ENCODE measurements around the gene FGD4. TPM values are rescaled to one million over a fixed set of nuclear protein-coding genes. Genes with fewer than 3 reads are reported as not detected.

FGD4 gene
- total RNA-seq, 1 donor from 2014 or later, result 55.6 TPM

DNA sequence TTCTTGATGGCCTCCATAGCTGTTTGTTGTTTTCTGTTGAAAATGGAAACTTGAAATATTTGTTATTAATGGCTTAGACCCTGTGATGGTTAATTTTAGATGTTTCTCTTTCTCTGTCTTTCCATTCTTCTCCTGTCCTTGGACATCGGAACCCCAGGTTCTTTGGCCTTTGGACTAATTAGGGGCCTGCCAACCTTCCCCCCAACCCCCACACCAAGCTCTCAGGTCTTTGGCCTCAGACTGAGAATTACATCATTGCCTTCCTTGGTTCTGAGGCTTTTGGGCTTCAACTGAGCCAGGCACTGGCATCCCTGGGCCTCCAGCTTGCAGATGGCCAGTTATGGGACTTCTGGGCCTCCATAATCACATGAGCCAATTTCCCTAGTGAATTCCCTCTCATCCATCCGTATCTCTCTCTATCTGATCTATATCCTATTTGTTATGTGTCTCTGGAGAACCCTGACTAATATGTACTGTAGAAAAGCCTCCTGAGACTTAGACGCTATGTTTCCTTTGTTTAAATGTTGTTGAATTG, 71.6 kb downstream of the FGD4 start:
- no peak overlapping the region for H3K4me3 ChIP-seq
- no peaks in the 10 kb centered on the region for H3K27me3 ChIP-seq (ENCODE audit: low read depth)
- no peaks in the 10 kb centered on the region for H3K9me3 ChIP-seq
- H3K27ac ChIP-seq, result no peak overlapping the region
- ATAC-seq (no peak), DNase-seq (no peak)
- H3K4me1 ChIP-seq, result peaks cover 2% of the 10 kb centered on the region
- H3K36me3 ChIP-seq, result no peaks in the 10 kb centered on the region
- intact Hi-C loops (cut with DNase I), result no loop called here
- TF ChIP-seq, protein P1, sequence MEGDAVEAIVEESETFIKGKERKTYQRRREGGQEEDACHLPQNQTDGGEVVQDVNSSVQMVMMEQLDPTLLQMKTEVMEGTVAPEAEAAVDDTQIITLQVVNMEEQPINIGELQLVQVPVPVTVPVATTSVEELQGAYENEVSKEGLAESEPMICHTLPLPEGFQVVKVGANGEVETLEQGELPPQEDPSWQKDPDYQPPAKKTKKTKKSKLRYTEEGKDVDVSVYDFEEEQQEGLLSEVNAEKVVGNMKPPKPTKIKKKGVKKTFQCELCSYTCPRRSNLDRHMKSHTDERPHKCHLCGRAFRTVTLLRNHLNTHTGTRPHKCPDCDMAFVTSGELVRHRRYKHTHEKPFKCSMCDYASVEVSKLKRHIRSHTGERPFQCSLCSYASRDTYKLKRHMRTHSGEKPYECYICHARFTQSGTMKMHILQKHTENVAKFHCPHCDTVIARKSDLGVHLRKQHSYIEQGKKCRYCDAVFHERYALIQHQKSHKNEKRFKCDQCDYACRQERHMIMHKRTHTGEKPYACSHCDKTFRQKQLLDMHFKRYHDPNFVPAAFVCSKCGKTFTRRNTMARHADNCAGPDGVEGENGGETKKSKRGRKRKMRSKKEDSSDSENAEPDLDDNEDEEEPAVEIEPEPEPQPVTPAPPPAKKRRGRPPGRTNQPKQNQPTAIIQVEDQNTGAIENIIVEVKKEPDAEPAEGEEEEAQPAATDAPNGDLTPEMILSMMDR (IDR thresholded peaks at IDR 0.05), result no peak

DNA sequence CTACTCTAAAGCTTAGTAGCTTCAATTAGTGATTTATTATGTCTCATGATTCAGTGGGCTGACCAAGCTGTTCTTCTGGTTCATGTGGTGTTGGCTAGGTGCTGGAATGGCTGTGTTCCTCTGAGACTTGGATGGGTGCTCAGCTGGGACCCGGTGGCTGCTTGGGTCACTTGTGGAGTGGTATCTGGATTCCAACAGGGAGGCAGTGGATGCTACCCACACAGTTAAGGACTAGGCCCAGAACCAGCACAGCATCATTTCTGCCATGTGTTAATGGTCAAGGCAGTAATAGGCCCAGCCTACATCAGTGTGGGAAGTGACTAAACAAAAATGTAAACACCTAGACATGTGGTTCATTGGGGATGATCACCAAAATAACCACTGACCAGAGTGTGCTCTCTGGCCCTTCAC, 72.2 kb downstream of the FGD4 start:
- TF ChIP-seq, protein P1 (IDR thresholded peaks at IDR 0.05), result no peak
- intact Hi-C loops (cut with DNase I), result no loop called here
- H3K4me3 ChIP-seq, result no peak overlapping the region
- peaks cover 8% of the 10 kb centered on the region for H3K4me1 ChIP-seq
- no peaks in the 10 kb centered on the region for H3K9me3 ChIP-seq
- H3K27me3 ChIP-seq (ENCODE audit: low read depth), result no peaks in the 10 kb centered on the region
- H3K36me3 ChIP-seq, result no peaks in the 10 kb centered on the region
- no peak overlapping the region for H3K27ac ChIP-seq
- DNase-seq, result no peak
- ATAC-seq, result peak in 1 of 2 donors; percentile 19

DNA sequence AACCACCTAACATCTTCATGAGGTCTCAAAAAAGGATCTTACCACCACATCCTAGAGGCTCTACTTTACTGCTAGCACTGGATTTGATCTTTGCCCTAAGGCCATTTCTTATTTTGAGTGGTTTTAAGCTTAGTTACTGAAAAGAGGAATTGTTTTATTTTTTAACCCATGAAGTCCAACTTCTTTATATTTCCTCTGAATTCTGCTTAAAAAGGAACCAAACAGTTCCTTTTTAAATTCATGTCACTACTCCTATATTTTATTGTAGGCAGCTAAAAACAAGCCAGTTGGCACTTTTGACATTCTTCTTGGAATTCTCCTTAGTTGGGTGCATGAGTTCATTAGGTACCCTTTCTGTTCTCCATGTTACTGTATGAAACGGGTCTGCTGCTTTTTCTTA, 76.4 kb downstream of the FGD4 start:
- Histone ChIP-seq H3K9me3 (no peaks in the 10 kb centered on the region), H3K27me3 (ENCODE audit: low read depth) (no peaks in the 10 kb centered on the region), H3K27ac (no peak overlapping the region), H3K4me3 (no peak overlapping the region), H3K36me3 (no peaks in the 10 kb centered on the region), H3K4me1 (peaks cover 16% of the 10 kb centered on the region)
- TF ChIP-seq, protein P1 (IDR thresholded peaks at IDR 0.05), result no peak
- intact Hi-C loops (cut with DNase I), result no loop called here
- no peak for ATAC-seq
- no peak for DNase-seq

DNA sequence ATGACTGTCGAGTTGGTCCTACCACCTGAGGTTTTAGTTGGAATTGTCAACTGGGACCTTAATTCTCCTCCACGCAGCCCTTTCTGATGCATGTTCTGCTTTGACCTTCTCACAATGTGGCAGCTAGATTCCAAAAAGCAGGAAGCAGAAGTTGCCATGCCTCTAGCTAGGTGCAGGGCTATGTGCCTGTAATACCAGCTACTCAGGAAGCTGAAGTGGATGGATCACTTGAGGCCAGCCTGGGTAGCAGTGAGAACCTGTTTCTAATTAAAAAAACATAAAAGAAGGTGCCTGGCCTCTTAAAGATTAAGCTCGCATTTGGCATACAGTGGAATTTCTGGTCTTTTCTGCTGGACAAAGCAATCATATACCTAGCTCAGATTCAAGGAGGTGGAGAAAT, 77.1 kb downstream of the FGD4 start:
- no peak for DNase-seq
- no peaks in the 10 kb centered on the region for H3K27me3 ChIP-seq (ENCODE audit: low read depth)
- intact Hi-C loops (cut with DNase I), result no loop called here
- no peaks in the 10 kb centered on the region for H3K36me3 ChIP-seq
- TF ChIP-seq, protein P1 (IDR thresholded peaks at IDR 0.05), result no peak
- peak overlapping the region; percentile 39 for H3K27ac ChIP-seq
- no peak overlapping the region for H3K4me3 ChIP-seq
- H3K9me3 ChIP-seq, result no peaks in the 10 kb centered on the region
- ATAC-seq, result peak; percentile 90
- H3K4me1 ChIP-seq, result peaks cover 16% of the 10 kb centered on the region

DNA sequence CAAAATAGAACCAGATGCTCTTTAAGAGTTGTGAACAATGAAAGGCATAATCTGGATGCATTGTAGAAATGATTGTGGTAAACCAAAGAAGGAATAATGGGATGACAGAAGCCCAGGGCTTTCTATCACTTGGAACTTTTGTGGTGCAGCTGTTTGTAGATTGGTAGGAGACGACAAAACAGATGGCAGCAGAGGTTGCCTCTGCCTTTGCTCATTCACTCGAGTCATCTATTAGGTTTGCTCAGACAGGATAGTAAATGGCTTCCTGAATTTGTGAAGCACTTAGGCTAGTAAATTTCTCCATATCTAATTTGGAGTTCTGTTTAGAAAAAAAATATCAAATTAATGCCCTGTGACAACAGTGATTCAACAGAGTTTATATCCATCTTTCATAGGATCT, 78.4 kb downstream of the FGD4 start:
- intact Hi-C loops (cut with DNase I), result no loop called here
- DNase-seq (no peak), ATAC-seq (no peak)
- Histone ChIP-seq H3K9me3 (no peaks in the 10 kb centered on the region), H3K27me3 (ENCODE audit: low read depth) (no peaks in the 10 kb centered on the region), H3K4me1 (peaks cover 23% of the 10 kb centered on the region), H3K36me3 (no peaks in the 10 kb centered on the region), H3K4me3 (no peak overlapping the region), H3K27ac (no peak overlapping the region)
- TF ChIP-seq, protein P1 (IDR thresholded peaks at IDR 0.05), result no peak

DNA sequence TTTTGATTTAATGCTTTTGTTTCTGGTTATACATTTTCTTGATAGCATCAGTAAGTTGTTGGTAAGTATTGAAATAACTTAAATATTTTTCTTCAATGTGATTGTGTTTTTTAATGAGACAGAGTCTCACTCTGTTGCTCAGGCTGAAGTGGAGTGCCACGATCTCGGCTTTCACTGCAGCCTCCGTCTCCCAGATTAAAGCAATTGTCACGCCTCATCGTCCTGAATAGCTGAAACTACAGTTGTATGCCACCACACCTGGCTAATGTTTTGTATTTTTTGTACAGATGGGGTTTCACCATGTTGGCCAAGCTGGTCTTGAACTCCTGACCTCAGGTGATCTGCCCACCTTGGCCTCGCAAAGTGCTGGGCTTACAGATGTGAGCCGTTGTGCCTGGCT, 78.8 kb downstream of the FGD4 start:
- Histone ChIP-seq H3K36me3 (no peaks in the 10 kb centered on the region), H3K9me3 (no peaks in the 10 kb centered on the region), H3K27me3 (ENCODE audit: low read depth) (no peaks in the 10 kb centered on the region), H3K27ac (no peak overlapping the region), H3K4me1 (peaks cover 27% of the 10 kb centered on the region), H3K4me3 (no peak overlapping the region)
- intact Hi-C loops (cut with DNase I), result no loop called here
- TF ChIP-seq, protein P1 (IDR thresholded peaks at IDR 0.05), result no peak
- DNase-seq (no peak), ATAC-seq (no peak)
